Gastroesophageal sphincter (tissue), 4 donors: ENCODE measurements around the gene RNPEP. TPM values are rescaled to one million over a fixed set of nuclear protein-coding genes. Genes with fewer than 3 reads are reported as not detected.

Source experiments
- ATAC-seq: fragments of 150-250 bp; one replicate; pipeline ENCODE4 v1.9.1; 2016; ENCODE audit warnings: mild to moderate bottlenecking, moderate library complexity
- H3K27ac ChIP-seq, 4 donors: fragments of 200-600 bp; sonication (generic) in 3 of 4; 1 replicate in 3 of 4; 2 replicates in 1 of 4; pipeline ENCODE4 v1.5.1; 2016 to 2019
- H3K27me3 ChIP-seq: fragments of 200-600 bp; sonication (generic); one replicate; pipeline ENCODE4 v1.5.1; 2019
- H3K36me3 ChIP-seq, 2 donors: fragments of 200-600 bp; sonication (generic); one replicate each; pipeline ENCODE4 v1.5.1; 2019; ENCODE audit warnings: control low read depth in 1 of 2
- H3K4me1 ChIP-seq, 3 donors: fragments of 200-600 bp; sonication (generic); 1 replicate in 2 of 3; 2 replicates in 1 of 3; pipeline ENCODE4 v1.5.1; 2016 to 2019; ENCODE audit warnings: control low read depth in 2 of 3
- H3K4me3 ChIP-seq, 2 donors: fragments of 200-600 bp; sonication (generic); one replicate each; pipeline ENCODE4 v1.5.1; 2019; ENCODE audit warnings: mild to moderate bottlenecking in 1 of 2, moderate library complexity in 1 of 2
- H3K9me3 ChIP-seq, 3 donors: fragments of 200-600 bp; sonication (generic); one replicate each; pipeline ENCODE4 v1.5.1; 2017 to 2019; ENCODE audit warnings: control low read depth in 2 of 3
- EP300 ChIP-seq: sonication (generic); formaldehyde crosslinking; IDR thresholded peaks from one replicate; pipeline ENCODE4 v1.6.1; 2017; ENCODE audit warnings: antibody characterized with exemption, mild to moderate bottlenecking
- POLR2A ChIP-seq, 2 donors: fragments of 450-650 bp; IDR thresholded peaks; one replicate each; pipeline ENCODE4 v1.6.1; 2017; ENCODE audit warnings: antibody characterized with exemption in 2 of 2, mild to moderate bottlenecking in 2 of 2, moderate library complexity in 1 of 2
- POLR2AphosphoS5 ChIP-seq: sonication (generic); formaldehyde crosslinking; IDR thresholded peaks from one replicate; pipeline ENCODE4 v1.6.1; 2017; ENCODE audit warnings: antibody characterized with exemption
- WGBS, 2 donors: methylation state at CpG; one replicate each; pipeline ENCODE4 v1.1.5; 2018; ENCODE audit warnings: low coverage in 1 of 2; 5-methylcytosine and 5-hydroxymethylcytosine counted together
- total RNA-seq, 4 donors: library from RNA; depleted of rRNA; stranded (reverse); fragments of >200 nt; gene quantifications; one replicate each; pipeline ENCODE4 v1.1.0, GENCODE V29; 2016
- TF ChIP-seq, protein P1 (sequence below), 4 experiments: fragments of 200-600 bp in 2 of 4; fragments of 450-650 bp in 2 of 4; sonication (generic) in 1 of 4; IDR thresholded peaks; one replicate each; pipeline ENCODE4 v1.5.1; 2017 to 2019; ENCODE audit warnings: antibody characterized with exemption in 4 of 4, mild to moderate bottlenecking in 2 of 4, moderate library complexity in 2 of 4

The RNPEP gene, protein sequence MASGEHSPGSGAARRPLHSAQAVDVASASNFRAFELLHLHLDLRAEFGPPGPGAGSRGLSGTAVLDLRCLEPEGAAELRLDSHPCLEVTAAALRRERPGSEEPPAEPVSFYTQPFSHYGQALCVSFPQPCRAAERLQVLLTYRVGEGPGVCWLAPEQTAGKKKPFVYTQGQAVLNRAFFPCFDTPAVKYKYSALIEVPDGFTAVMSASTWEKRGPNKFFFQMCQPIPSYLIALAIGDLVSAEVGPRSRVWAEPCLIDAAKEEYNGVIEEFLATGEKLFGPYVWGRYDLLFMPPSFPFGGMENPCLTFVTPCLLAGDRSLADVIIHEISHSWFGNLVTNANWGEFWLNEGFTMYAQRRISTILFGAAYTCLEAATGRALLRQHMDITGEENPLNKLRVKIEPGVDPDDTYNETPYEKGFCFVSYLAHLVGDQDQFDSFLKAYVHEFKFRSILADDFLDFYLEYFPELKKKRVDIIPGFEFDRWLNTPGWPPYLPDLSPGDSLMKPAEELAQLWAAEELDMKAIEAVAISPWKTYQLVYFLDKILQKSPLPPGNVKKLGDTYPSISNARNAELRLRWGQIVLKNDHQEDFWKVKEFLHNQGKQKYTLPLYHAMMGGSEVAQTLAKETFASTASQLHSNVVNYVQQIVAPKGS
- 10 to 100 TPM; 23.0 to 40.0 (median 34.7) TPM for total RNA-seq

DNA sequence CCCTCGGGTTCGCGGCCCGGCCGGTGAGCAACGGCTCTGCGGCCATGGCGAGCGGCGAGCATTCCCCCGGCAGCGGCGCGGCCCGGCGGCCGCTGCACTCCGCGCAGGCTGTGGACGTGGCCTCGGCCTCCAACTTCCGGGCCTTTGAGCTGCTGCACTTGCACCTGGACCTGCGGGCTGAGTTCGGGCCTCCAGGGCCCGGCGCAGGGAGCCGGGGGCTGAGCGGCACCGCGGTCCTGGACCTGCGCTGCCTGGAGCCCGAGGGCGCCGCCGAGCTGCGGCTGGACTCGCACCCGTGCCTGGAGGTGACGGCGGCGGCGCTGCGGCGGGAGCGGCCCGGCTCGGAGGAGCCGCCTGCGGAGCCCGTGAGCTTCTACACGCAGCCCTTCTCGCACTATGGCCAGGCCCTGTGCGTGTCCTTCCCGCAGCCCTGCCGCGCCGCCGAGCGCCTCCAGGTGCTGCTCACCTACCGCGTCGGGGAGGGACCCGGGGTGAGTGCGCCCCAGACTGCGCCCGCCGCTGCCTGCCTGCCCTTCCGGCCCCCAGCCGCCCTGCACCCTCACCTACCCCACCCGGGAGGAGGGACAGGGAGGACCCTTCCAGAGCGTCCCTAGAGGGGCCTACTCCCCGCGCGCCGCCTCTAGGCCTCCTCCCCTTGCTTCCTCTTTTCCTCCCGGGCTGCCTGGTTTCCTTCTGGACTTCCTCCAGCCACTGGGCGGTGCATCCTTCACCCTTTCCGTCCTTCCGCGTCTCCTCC lies at the start of gene RNPEP:
TSS of gene RNPEP (plus strand) at position 26 of the 757 bp plus-strand sequence. CDS start at position 45, 19 bp downstream.
- 0 to 2% methylated on average over 5 to 7 of the region's 80 CpGs for WGBS, 2 donors

DNA sequence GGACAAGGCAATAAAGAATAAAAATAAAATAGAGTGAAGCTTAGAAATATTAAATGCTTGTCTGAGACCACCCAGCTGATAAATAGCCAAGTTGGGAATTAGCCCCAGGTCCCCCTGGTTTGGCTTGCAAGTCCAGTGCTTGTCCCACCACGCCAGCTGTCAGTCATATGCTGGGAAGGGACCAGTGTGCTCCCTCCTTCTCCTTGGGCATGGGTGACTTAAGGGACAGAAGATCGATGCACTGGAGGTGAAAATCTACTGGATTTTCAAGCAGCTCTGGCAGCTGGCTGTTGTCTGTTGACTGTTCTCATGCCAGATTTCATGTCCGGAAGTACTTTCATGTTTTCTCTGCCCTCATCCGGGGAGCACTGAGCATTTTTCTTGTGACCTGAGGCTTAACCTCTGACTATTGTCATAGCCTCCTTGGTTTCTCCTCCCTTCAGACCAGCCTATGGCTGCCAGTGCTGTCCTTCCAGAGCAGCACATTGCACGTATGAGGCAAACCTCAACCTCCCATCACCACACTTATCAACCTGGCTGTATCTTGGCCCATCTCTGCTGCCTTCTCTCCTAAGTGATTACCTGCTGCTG lies 48.5 kb upstream of the RNPEP start:
- peak overlapping the region in 1 of 2 donors; percentile 3 for H3K4me3 ChIP-seq
- peaks cover 6 to 98% (median 24%) of the 10 kb centered on the region in 3 donors for H3K4me1 ChIP-seq
- no peaks in the 10 kb centered on the region for H3K9me3 ChIP-seq
- 15 to 37% methylated on average over 4 to 5 of the region's 5 CpGs for WGBS, 2 donors
- H3K27me3 ChIP-seq = no peaks in the 10 kb centered on the region
- peak overlapping the region; percentile 49 to 95 (median 82) for H3K27ac ChIP-seq
- TF ChIP-seq POLR2A (IDR thresholded peaks at IDR 0.05) (no peak), EP300 (no peak), POLR2AphosphoS5 (no peak)
- TF ChIP-seq, protein P1, sequence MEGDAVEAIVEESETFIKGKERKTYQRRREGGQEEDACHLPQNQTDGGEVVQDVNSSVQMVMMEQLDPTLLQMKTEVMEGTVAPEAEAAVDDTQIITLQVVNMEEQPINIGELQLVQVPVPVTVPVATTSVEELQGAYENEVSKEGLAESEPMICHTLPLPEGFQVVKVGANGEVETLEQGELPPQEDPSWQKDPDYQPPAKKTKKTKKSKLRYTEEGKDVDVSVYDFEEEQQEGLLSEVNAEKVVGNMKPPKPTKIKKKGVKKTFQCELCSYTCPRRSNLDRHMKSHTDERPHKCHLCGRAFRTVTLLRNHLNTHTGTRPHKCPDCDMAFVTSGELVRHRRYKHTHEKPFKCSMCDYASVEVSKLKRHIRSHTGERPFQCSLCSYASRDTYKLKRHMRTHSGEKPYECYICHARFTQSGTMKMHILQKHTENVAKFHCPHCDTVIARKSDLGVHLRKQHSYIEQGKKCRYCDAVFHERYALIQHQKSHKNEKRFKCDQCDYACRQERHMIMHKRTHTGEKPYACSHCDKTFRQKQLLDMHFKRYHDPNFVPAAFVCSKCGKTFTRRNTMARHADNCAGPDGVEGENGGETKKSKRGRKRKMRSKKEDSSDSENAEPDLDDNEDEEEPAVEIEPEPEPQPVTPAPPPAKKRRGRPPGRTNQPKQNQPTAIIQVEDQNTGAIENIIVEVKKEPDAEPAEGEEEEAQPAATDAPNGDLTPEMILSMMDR (IDR thresholded peaks at IDR 0.05) = no peak
- peaks cover 3 to 63% of the 10 kb centered on the region in 2 donors for H3K36me3 ChIP-seq
- peak; percentile 50 for ATAC-seq

More for the DNA sequence above, at the start of gene RNPEP:
- peak within 1 kb of the TSS; percentile 55 to 95 (median 93) for H3K27ac ChIP-seq
- no peaks in the 10 kb centered on the region for H3K27me3 ChIP-seq
- no peaks in the 10 kb centered on the region for H3K36me3 ChIP-seq
- H3K9me3 ChIP-seq = no peaks in the 10 kb centered on the region
- peak within 1 kb of the TSS; percentile 69 to 90 for H3K4me3 ChIP-seq
- ATAC-seq = peak; percentile 90
- TF ChIP-seq POLR2AphosphoS5 = peak; percentile 35
- no peak for TF ChIP-seq EP300
- TF ChIP-seq, protein P1 (IDR thresholded peaks at IDR 0.05) = peak in 3 of 4 experiments; percentile 25 to 39 (median 33)
- peak; percentile 70 to 76 for TF ChIP-seq POLR2A (IDR thresholded peaks at IDR 0.05)
- peaks cover 0 to 27% (median 3%) of the 10 kb centered on the region in 3 donors for H3K4me1 ChIP-seq

DNA sequence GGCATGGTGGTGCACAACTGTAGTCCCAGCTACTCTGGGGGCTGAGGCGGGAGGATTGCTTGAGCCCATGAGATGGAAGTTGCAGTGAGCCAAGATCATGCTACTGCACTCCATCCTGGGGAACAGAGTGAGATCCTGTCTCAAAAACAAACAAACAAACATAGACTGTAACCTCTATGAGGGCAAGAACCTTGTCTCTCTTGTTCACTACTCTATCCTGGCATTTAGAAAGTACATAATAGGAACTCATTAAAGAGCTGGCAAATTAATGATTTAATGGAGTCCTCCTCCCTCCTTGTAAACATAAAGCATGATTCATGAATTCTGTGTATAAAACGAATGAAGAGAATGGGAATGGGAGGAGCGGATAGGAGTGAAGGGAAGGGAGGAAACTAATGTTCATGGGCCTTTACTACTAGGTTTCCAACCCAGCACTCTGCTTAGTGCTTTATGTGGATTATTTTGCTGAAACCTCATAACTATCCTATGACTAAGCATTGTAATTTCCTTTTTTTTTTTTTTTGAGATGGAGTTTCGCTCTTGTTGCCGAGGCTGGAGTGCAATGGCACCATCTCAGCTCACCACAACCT lies 44.7 kb upstream of the RNPEP start:
- peaks cover 0 to 88% (median 10%) of the 10 kb centered on the region in 3 donors for H3K4me1 ChIP-seq
- peak overlapping the region; percentile 79 to 99 (median 94) for H3K27ac ChIP-seq
- 13 to 45% methylated on average over 4 to 5 of the region's 5 CpGs for WGBS, 2 donors
- peak; percentile 39 for ATAC-seq
- TF ChIP-seq POLR2AphosphoS5 (peak; percentile 82), EP300 (no peak)
- no peaks in the 10 kb centered on the region for H3K9me3 ChIP-seq
- no peaks in the 10 kb centered on the region for H3K27me3 ChIP-seq
- H3K4me3 ChIP-seq = peak overlapping the region in 1 of 2 donors; percentile 67
- H3K36me3 ChIP-seq = peaks cover 0 to 39% of the 10 kb centered on the region in 2 donors

DNA sequence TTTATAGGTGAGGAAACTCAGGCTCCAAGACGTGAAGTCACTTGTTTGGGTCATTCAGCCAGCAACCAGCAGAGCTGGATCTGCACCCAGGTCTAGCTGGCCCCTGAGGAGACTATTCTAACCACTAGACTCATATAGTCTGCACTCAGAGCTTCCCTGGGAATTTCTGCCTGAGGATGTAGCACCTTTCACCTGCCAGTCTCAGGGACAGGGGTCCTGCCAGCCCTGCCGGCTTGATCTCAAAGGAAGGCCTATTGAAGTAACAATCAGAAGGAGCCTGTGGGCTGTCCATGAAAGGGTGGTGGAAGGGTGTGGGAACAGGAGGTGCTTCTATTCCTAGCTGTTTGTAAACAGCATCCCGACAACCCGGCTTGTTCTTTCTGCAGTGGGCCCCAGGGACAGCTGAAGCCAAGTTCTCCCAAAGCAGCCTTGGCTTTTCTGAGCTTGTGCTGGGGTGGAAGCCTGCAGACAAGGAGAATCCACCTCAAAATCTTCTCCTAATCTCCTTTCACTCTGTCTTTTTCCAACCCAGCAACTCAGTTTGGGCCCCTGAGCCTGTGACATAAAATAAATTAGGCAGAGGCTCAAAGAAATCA lies 43.9 kb upstream of the RNPEP start:
- 24 to 40% methylated on average over 1 to 3 of the region's 4 CpGs for WGBS, 2 donors
- Histone ChIP-seq H3K4me3 (peak overlapping the region in 1 of 2 donors; percentile 67), H3K4me1 (peaks cover 0 to 82% (median 10%) of the 10 kb centered on the region in 3 donors)

More for the DNA sequence above, 43.9 kb upstream of the RNPEP start:
- no peaks in the 10 kb centered on the region for H3K9me3 ChIP-seq
- peaks cover 0 to 44% of the 10 kb centered on the region in 2 donors for H3K36me3 ChIP-seq
- H3K27ac ChIP-seq = peak overlapping the region; percentile 79 to 99 (median 94)
- ATAC-seq = peak; percentile 18
- H3K27me3 ChIP-seq = no peaks in the 10 kb centered on the region
- peak in 1 of 2 donors; percentile 23 for TF ChIP-seq POLR2A (IDR thresholded peaks at IDR 0.05)
- TF ChIP-seq EP300 = no peak
- peak; percentile 25 for TF ChIP-seq POLR2AphosphoS5
- TF ChIP-seq, protein P1 (IDR thresholded peaks at IDR 0.05) = peak in 1 of 4 experiments; percentile 19
